Activated T-cell treated with anti-CD3 and anti-CD28 coated beads for 48 hours (primary cell): ENCODE measurements around the gene MEMO1.
"Not testable (repeated sequence)": the region's sequence is repeated elsewhere in the genome, so short reads cannot be mapped to it uniquely, and the experiment has no call there.

Source experiments
- DNase-seq: peaks from one replicate; pipeline ENCODE4 v3.0.0-alpha.2; 2020; ENCODE audit warnings: low read depth

Gene MEMO1

DNA sequence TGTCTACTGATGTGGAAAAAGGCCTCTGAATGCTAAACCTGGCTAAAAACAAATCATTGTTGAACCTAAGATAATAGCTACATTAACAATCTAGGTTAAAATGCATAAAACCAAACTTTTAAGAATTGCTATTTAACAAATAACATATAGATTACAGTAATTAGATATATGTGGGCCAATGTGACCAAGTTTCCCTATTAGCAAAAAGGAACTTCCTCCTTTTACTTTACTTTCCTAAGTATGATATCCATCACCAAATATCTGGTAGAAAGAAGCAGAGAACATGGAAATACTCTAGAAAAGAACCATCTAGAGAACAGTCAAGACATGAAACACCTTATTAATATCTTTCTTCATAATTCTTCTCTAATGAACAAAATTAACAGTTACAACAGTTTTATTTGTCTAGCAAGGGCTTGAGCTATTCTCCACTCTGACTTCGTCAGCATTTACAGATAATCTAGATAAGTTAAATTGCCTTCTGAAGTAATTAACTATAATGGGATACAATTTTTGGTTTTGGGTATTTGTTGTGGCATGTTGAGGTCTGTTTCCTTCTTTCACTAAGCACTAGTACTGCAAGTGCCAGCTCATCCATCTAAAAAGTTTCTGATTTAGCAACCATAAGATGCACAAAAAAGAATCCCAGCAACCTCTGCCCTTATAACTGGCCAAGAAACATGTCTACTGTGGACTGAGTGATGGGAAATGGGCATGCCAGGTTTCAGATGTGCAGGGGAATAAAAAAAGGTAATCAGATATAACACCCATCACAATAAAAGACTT, 53.3 kb downstream of the MEMO1 start:
- DNase-seq, result no peak

DNA sequence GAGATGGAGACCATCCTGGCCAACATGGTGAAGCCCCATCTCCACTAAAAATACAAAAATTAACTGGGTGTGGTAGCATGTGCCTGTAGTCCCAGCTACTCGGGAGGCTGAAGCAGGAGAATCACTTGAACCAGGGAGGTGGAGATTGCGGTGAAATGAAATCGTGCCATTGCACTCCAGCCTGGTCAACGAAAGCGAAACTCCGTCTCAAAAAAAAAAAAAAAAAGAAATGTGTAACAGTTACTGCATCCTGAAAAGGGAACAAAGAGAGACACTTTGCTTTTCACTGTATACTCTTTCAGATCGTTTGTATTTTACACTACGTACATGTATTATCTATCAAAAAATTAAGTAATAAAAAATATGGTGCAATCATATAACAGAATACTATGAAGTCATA, 53.9 kb downstream of the MEMO1 start:
- DNase-seq, result not testable (repeated sequence)

DNA sequence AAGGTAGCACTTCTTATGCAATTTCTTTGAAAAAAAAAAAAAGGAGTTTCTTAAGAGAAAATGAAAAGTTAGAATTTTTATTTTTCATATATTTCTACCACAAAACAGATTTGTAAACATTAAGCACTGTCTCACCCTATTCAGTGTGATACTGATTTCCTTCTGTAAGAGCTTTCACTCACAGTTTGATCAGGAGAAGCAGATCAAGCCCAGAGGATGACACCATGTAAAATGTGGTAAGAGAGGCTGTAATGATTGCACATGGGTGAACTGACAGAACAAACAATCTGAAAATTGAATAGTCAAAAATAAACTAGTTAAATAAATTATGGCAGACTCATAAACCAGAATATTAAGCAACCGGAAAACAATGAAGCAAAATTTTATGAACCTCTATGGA, 54.5 kb downstream of the MEMO1 start:
- DNase-seq, result no peak

DNA sequence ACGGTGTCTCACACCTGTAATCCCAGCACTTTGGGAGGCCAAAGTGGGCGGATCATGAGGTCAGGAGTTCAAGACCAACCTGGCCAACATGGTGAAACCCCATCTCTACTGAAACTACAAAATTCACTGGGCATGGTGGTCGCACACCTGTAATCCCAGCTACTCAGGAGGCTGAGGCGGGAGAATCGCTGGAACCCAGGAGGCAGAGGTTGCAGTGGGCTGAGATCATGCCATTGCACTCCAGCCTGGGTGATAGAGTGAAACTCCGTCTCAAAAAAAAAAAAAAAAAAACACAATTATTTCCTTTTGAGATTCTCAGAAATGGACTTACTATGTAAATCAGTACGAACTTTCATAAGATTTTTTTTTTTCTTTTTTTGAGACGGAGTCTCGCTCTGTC, 57.7 kb downstream of the MEMO1 start:
- DNase-seq, result not testable (repeated sequence)

DNA sequence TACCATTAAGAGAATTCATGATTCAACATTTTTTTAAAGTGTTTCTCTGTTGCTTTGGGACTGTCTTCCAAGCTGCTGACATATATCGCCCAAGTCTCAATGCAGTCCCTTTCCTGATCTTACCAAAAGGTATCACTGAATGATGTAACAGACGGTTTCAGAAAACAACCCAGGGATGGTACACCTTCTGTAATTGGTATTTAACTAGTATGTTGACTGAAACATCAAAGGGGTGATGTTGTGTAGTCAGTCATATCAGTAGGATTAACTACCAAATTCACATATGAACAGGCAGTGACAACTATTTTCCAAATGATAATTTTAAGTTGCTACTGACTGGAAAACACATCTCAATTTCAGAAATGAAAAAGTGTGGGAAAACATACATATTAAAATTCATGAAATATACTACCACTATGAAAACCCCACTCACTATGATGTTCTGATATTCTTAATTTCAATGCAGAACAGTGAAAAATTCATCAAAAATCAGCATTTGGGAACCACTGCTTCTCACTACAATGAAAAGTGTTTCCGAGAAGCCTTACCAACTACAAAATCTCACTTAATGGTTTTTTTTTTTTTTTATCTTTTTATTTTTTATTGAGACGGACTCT, 59.8 kb downstream of the MEMO1 start:
- no peak for DNase-seq

DNA sequence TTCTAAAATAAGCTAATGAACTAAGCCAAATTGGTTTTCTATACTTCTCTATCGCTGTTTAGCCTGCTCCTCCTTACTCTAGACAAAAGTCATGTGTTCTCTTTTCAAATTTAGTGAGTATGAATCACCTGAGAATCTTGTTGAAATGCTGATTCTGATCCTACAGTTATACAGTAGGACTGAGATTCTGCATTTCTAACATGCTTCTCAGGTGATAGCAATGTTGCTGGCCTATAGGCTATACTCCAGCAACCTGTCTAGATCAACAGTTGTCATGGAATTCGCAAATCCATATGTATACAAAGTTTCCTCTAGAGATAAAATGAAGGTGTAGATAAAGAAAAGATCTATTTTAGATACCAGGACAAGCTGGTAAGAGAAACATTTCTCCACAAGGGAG, 62.9 kb downstream of the MEMO1 start:
- DNase-seq, result no peak

DNA sequence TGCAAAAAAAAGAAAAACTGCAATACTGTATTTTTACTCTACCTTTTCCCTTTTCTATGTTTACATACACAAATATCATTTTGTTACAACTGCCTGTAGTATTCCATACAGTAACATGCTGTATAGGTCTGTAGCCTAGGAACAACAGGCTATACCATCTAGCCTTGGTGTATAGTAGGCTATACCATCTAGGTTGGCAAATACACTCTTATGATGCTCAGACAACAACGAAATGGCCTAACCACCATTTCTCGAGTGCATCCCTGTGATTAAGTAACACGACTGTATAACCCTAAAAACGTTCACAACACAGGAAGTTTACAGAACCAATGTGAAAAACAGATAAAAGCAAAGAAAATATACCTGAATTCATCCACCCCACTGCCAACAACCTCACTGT, 64.0 kb downstream of the MEMO1 start:
- DNase-seq, result no peak

DNA sequence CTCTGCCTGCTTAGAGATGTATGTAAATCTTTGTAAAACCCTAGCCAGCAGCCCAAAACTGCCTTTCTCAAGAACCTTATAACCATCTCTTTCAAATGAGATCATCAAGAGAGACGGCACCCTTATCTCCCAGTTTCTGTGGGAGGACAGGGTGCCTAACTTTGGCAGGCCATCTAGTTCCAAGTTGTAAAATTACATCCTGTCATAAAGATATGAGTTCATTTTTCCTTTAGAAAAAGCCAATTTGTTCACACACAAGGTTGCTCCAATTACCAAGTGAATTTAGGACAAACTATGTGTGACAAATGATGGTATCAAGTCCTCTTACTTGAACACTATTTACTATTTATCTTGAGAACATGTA, 65.3 kb downstream of the MEMO1 start:
- no peak for DNase-seq

DNA sequence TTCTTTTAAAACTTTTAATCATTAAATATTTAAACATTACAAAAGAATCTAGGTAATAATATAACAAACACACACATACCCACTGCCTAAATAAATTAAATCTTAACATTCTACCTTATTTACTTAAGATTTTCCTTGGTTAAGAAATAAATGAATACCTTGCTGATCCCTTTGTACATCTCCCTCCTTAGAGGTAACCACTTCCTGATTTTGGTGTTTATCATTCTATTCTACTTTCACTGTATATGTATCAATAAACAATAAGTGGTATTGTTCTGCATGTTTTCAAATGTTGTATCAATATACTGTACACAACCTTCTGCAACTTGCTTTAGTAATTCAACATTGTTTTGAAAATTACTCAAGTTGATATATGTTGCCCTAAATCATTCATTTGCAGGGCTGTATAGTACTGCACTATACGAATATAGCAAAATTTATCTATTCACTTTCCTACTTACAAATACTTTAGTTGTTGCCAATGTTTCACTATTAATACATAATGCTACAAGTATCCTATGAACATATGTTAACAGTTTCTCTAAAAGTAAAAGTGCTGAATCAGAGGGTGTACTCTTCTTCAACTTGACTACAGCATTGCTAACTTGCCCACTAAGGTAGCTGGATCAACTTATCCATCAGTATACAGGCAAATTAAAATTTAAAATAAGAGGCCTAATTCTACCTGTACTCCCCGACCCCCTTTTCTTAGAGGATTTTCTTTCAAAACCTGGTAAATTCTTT, 65.8 kb downstream of the MEMO1 start:
- DNase-seq, result no peak

DNA sequence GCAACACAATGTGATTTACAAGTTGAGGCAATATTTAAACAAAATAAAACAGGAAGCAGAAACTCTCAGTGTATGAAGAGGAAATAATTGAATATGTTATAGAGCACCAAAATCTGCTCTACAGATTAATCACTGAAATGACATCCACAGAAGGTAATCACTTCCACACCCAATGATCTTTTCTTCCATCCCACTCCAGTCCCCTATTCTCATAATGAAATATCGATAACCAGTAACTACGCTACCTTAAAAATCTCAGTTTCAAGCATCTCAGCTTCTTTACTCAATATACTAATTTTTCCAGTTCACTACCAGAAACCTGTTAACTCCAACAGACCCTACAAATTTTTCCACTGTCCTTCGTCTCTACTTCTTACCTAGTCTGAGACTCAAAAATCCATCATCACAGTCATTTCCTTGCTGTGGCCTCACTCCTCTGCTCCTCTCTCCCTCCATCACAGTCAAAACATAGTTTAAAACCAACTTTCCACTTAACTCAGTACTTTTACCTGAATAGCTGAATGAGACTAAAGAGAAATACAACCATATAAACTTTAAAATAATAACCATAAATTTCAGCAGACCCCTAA, 67.1 kb downstream of the MEMO1 start:
- DNase-seq, result no peak

DNA sequence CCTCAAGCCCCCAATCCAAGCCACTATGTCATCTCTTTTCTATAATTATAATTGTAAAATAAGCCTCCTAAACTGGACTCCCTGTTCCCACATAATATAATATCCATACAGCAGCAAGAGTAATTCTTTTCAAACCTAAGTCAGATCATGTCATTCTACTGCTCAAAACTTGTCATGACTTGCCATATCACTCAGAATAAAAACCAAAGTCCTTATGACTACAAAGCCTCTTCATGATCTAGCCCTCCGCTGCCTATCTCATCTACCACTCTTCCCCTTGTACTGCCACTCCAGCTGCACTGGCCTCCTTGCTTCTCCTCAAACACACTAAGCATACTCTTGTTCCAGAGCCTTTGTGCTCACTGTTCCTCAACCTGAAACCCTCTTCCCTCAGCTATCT, 69.9 kb downstream of the MEMO1 start:
- no peak for DNase-seq

DNA sequence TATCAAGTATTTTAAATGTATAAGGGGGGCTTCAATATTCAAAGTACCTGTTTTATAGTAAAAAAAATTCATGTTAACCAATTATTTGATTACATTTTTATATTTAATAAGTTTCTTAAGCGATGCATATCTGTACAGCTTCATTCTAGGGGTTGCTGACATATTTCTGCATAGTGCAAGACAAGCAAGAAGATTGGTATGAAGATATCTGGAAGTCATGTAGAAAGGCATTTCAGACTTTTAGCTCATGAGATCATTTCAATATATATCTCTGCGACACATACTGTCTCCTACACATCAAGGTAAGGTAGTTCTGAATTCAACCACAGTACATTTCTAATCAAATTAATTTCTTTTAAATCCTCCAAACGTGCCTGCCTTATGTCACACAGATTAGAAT, 73.1 kb downstream of the MEMO1 start:
- no peak for DNase-seq

DNA sequence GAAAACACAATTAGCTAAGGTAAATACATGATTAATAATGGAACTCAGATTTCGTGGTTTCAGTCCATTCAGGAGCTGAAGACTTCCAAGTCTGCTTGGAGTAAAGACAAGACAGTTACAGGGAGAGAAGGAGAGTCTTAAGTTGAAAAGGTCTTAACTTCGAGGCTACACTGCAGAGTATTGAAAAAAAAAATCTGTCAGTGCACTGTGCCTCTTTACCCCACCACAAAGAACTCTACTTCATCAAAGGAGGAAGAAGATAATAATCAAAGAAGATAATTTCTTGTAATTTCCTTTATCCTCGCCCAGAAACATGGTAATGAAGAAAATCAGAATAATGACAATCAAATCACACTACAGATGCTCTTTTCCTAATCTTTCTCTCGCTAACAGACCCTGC, 75.4 kb downstream of the MEMO1 start:
- DNase-seq, result no peak

DNA sequence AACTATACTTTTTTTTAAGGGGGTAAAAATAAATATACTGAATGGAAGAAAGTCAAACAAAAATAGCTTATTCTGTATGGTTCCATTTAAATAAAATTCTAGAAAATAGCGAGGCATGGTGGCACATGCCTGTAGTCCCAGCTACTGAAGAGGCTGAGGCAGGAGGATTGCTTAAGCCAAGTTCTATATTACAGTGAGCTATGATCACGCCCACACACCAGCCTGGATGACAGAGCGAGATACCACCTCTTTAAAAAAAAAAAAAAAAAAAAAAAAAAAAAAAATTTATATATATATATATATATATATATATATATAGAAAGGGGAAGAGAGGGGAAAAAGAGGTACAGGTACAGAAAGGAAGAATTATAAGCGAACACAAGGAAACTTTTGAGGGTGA, 77.7 kb downstream of the MEMO1 start:
- no peak for DNase-seq

DNA sequence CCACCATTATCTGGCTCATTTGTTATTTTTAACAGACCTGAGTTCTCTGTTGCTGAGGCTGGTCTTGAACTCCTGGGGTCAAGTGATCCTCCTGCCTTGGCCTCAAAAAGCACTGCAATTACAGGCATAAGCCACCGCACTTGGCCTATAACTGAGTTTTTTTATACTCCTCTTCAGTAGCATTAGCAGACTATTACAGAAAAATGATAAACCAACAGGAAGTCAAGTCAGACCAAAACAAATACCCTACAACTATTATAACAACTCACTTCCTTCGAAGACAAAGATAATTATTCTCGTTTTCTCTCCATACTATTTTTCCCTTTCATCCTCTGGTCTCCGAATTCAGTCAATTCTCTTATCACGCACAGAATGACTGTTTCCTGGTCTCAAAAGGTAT, 78.2 kb downstream of the MEMO1 start:
- no peak for DNase-seq

DNA sequence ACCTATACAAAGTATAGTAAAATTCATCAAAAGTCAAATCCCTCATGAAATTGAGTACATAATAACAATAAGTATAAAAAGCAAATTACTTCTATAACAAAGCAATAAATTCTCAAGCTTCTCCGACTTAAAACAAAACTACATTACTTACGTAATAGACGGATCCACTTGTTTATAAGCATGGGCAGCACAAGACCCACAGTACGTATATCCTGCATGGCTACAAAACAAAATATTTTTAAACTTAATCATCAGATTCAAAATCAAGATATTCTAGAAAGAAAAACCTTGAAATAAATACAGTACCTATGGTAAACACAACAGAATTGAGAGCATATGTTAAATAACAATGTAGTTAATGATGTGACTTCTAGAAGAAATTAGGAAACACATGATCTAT, 78.9 kb downstream of the MEMO1 start:
- no peak for DNase-seq

DNA sequence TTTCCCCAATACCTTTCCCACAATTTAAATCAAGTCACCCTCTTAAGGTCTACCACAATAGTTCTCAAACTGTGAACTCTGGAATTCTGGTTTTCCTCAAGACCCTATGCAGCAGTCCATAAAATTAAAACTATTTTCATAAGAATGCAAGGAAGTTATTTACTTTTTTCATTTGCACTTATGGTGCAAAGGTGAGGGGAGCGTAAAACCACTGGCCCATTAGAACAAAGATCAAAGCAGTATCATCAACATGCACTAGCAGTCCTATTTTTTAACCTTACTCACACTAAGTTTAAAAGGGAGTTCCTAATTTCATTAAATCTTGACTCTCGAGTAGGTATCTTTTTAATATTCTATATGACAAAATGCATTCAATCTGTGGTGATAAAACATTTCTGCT, 85.3 kb downstream of the MEMO1 start:
- DNase-seq, result no peak

DNA sequence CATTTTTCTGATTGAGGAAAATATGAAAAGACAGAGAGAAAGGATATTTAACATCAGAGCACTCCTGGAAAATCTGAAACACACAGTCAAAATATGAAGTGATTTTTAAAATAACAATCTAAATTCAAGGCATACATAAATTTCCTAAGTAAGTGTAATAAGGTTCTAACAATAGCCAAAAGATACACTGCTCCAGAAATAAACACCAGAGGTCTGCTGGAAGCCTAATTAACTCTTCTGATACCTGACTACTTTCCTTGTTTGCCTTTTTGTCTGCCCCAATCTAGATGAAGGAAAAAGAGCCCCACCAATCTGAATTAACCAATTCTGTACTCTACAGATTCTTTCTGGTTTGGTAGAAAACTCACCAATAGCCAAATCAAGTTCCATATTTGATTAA, 87.1 kb downstream of the MEMO1 start:
- no peak for DNase-seq

DNA sequence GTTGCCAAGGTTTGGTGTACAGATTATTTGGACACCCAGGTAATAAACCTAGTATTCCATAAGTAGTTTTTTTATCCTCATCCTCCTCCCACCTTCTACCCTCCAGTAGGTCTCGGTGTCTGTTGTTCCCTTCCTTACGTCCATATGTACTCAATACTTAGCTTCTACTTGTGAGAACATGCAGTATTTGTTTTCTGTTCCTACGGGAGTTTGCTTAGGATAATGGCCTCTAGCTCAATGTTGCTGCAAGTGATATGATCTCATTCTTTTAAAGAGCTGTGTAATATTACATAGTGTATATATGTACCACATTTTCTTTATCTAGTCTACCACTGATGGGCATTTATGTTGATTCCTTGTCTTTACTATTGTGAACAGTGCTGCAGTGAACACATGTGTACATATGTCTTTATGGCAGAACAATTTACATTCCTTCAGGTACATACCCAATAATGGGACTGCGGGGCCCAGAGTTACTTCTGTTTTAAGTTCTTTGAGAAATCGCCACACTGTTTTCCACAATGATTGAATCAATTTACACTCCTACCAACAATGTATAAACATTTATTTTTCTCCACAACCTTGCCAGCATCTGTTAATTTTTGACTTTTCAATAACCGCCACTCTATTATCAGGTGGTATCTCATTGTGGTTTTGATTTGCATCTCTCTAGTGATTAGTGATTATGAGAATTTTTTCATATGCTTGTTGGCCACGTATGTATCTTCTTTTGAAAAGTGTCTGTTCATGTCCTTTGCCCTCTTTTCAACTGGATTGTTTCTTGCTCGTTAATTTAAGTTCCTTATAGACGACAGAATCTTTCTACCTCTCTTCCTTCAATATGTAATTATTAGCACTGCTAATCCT, 88.0 kb downstream of the MEMO1 start:
- DNase-seq, result no peak

DNA sequence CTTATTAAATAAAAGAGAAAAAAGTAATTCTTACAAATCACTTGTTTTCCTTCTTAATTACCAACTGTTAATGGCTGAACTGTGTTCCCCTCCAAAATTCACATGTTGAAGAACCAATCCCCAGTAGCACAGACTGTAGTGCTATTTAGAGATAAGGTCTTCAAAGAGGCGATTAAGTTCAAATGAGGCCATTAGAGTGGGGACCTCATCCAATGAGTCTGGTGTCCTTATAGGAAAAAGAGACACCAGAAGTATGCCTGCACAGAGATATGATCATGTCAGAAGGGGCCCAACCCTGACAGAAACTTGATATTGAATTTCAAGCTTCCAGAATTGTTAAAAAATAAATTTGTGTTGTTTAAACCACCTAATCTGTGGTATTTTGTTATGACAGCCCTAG, 89.8 kb downstream of the MEMO1 start:
- DNase-seq, result no peak

DNA sequence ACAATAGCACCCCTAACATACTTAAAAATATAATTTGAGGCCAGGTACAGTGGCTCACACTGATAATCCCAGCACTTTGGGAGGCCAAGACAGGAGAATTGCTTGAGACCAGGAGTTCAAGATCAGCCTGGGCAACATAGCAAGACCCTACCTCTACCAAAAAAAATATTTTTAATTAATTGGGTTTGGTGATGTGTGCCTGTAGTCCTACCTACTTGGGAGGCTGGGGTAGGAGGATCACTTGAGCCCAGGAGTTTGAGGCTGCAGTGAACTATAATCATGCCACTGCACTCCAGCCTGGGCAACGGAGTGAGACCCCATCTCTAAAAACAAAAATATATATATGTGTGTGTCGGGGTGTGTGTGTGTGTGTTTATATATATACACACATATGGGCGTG, 91.3 kb downstream of the MEMO1 start:
- no peak for DNase-seq

DNA sequence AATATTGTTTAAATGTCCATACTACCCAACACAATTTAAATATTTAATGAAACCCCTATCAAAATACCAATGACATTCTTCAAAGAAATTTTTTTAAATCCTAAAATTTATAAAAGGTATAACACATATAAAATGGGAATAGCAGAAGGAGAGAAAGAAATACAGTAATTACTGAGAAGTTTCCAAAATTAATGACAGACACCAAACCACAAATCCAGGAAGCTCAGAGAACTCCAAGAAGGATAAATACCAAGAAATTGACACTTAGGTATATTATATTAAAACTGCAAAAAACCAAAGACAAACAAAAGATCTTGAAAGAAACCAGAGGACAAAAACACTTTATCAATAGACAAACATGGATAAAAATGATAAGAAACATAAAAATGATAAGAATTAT, 101.1 kb downstream of the MEMO1 start:
- no peak for DNase-seq
